Measurements from ENCODE around the gene UQCC2. TPM values are rescaled to one million over a fixed set of nuclear protein-coding genes. Genes with fewer than 3 reads are reported as not detected.

UQCC2 gene
- polyA plus RNA-seq, 1 donor from 2014 or later: 45.2 TPM

DNA sequence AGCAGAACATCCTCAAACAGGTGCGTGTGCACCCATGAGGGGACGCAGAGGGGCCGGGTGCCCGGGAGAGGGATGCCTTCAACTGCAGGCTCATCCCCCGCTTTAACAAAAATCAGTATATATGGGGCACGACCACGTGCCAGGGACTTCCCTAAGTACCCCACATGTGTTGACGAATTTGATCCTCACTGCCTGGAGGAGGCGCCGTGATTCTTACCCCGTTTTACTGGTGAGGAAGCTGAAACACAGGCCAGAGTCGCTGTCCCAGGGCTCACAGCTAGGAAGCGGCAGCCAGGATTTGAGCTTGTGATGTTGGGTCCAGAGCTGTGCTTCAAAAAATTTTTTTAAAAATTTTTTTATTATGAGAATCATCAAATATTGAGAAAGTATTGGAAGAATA is 45.5 kb downstream of the UQCC2 start:
- peaks cover 0 to 15% (median 12%) of the 10 kb centered on the region in 3 donors for H3K4me1 Mint-ChIP-seq
- H3K27ac Mint-ChIP-seq: no peak overlapping the region
- H3K27me3 Mint-ChIP-seq: no peaks in the 10 kb centered on the region
- peaks cover 12% of the 10 kb centered on the region for H3K36me3 Mint-ChIP-seq
- H3K9me3 Mint-ChIP-seq: no peaks in the 10 kb centered on the region
- H3K4me3 Mint-ChIP-seq: no peak overlapping the region

GRCh38 chr6:33664506-33665057 is 46.9 kb downstream of the UQCC2 start:
- no peak overlapping the region for H3K4me3 Mint-ChIP-seq
- no peaks in the 10 kb centered on the region for H3K27me3 Mint-ChIP-seq
- H3K27ac Mint-ChIP-seq: no peak overlapping the region
- H3K4me1 Mint-ChIP-seq: peaks cover 0 to 14% (median 11%) of the 10 kb centered on the region in 3 donors
- H3K9me3 Mint-ChIP-seq: no peaks in the 10 kb centered on the region
- peaks cover 11% of the 10 kb centered on the region for H3K36me3 Mint-ChIP-seq

- Mint-ChIP-seq H3K27ac (no peak overlapping the region), H3K27me3 (no peaks in the 10 kb centered on the region), H3K36me3 (peaks cover 7% of the 10 kb centered on the region), H3K4me3 (no peak overlapping the region), H3K4me1 (peaks cover 0 to 7% (median 6%) of the 10 kb centered on the region in 3 donors), H3K9me3 (no peaks in the 10 kb centered on the region)
Observed at GRCh38 chr6:33663727-33664449, 47.6 kb downstream of the UQCC2 start.

- Mint-ChIP-seq H3K36me3 (peaks cover 1% of the 10 kb centered on the region), H3K4me3 (no peak overlapping the region), H3K9me3 (no peaks in the 10 kb centered on the region), H3K27ac (no peak overlapping the region), H3K4me1 (peaks cover 0 to 2% (median 0%) of the 10 kb centered on the region in 3 donors), H3K27me3 (no peaks in the 10 kb centered on the region)
Observed at GRCh38 chr6:33663028-33663427, 48.5 kb downstream of the UQCC2 start.

- Mint-ChIP-seq H3K27me3 (no peaks in the 10 kb centered on the region), H3K4me3 (no peak overlapping the region), H3K27ac (no peak overlapping the region), H3K36me3 (no peaks in the 10 kb centered on the region), H3K4me1 (no peaks in the 10 kb centered on the region), H3K9me3 (no peaks in the 10 kb centered on the region)
Observed at GRCh38 chr6:33662318-33662717, 49.2 kb downstream of the UQCC2 start.

- H3K4me1 Mint-ChIP-seq: no peaks in the 10 kb centered on the region
- no peaks in the 10 kb centered on the region for H3K27me3 Mint-ChIP-seq
- H3K9me3 Mint-ChIP-seq: no peaks in the 10 kb centered on the region
- no peaks in the 10 kb centered on the region for H3K36me3 Mint-ChIP-seq
- no peak overlapping the region for H3K4me3 Mint-ChIP-seq
- H3K27ac Mint-ChIP-seq: no peak overlapping the region
Observed at GRCh38 chr6:33661106-33661838, 50.2 kb downstream of the UQCC2 start.

GRCh38 chr6:33659986-33660385 is 51.5 kb downstream of the UQCC2 start:
- Mint-ChIP-seq H3K27ac (peak overlapping the region in 1 of 3 donors; percentile 59), H3K9me3 (no peaks in the 10 kb centered on the region), H3K27me3 (no peaks in the 10 kb centered on the region), H3K4me3 (no peak overlapping the region), H3K36me3 (no peaks in the 10 kb centered on the region), H3K4me1 (peaks cover 0 to under 1% (median 0%) of the 10 kb centered on the region in 3 donors)

DNA sequence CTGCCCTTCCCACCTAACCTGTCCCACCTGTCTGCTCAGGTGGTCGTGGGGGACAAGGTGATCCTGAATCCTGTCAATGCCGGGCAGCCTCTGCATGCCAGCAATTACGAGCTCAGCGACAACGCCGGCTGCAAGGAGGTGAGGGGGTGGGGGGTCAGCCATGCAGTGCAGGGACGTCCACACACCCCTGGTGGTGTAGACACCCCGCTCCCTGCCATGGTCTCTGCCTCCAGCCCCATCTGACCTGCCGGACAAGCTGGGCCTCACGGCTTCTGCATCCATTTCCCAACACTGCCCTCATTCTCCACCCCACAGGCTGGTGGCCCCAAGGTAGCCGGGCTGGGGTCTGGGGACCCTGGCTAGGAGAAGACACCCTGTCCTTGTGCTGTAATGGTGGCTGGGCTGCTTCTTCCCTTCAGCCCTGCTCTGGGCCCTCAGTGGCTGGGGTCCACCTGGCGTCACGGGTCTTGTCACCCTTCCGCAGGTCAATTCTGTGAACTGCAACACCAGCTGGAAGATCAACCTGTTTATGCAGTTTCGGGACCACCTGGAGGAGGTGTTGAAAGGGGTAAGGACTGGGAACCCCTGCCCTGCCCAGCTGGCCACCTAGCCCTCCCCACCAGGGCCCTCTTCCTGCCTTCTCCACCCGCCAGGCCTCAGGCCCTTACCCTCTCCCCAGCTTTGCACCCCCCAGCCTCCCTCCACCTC is 52.4 kb downstream of the UQCC2 start:
- H3K36me3 Mint-ChIP-seq: no peaks in the 10 kb centered on the region
- H3K27ac Mint-ChIP-seq: no peak overlapping the region
- no peak overlapping the region for H3K4me3 Mint-ChIP-seq
- no peaks in the 10 kb centered on the region for H3K27me3 Mint-ChIP-seq
- H3K9me3 Mint-ChIP-seq: no peaks in the 10 kb centered on the region
- peaks cover 0 to 4% (median 0%) of the 10 kb centered on the region in 3 donors for H3K4me1 Mint-ChIP-seq

GRCh38 chr6:33656844-33657243 is 54.7 kb downstream of the UQCC2 start:
- no peaks in the 10 kb centered on the region for H3K9me3 Mint-ChIP-seq
- no peak overlapping the region for H3K4me3 Mint-ChIP-seq
- no peak overlapping the region for H3K27ac Mint-ChIP-seq
- no peaks in the 10 kb centered on the region for H3K36me3 Mint-ChIP-seq
- peaks cover 0 to 4% (median 2%) of the 10 kb centered on the region in 3 donors for H3K4me1 Mint-ChIP-seq
- H3K27me3 Mint-ChIP-seq: no peaks in the 10 kb centered on the region

DNA sequence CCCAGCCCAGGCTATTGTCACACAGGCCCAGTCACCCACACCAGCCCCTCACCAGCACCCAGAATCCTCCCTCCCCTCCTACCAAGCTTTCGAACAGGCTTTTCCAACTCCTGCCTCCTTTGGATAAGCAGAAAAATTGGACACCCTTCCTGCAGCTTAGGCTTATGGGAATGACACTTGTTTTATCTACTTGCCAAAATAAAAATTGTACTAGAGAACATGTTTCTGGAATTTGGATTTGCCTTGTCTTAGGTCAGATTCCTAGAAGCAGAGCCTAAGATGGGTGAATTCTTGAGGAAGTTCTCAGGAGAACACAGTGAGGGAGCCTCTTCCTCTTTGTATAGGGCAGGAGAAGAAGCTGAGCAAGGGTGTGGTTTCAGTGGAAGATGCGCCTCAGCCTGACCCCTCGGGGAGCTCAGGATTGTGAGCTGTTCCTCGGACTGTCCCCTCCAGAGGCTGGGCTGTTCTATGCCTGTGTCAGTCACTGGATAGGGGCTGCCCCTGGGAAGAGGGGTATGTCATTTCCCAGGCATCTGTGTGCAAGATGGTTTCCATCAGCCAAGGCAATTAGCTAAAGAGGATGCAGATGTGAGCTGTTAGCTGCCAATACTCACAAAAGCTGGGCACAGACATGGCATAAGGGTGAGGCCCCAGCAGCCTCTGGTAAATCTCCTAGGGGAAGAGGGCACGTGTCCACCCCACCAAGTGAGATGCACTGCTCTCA is 56.5 kb downstream of the UQCC2 start:
- H3K4me1 Mint-ChIP-seq: peaks cover 2 to 4% (median 4%) of the 10 kb centered on the region in 3 donors
- H3K4me3 Mint-ChIP-seq: no peak overlapping the region
- H3K9me3 Mint-ChIP-seq: no peaks in the 10 kb centered on the region
- H3K36me3 Mint-ChIP-seq: no peaks in the 10 kb centered on the region
- no peaks in the 10 kb centered on the region for H3K27me3 Mint-ChIP-seq
- H3K27ac Mint-ChIP-seq: peak overlapping the region in 1 of 3 donors; percentile 47

DNA sequence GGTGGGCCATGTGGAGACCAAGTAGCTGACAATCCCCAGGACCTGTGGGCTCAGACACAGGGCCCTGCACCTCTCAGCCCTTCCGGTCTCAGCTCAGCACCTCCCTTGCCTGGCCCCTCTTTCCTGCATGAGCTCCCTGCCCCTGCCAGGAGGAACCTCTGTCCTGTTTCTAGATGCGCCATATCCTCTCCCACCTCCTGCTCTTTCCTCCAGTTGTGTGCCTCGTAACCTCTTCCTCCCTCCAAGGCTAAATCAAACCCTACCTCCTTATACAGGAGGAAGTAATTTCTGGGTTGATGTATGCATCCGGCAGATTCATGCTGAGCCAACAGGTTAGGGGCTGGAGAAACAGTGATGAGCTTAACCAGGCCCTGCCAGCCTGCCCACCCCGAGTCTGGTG is 59.5 kb downstream of the UQCC2 start:
- no peaks in the 10 kb centered on the region for H3K27me3 Mint-ChIP-seq
- peaks cover 4% of the 10 kb centered on the region for H3K36me3 Mint-ChIP-seq
- peak overlapping the region in 1 of 3 donors; percentile 78 for H3K27ac Mint-ChIP-seq
- peaks cover 4 to 8% (median 5%) of the 10 kb centered on the region in 3 donors for H3K4me1 Mint-ChIP-seq
- no peaks in the 10 kb centered on the region for H3K9me3 Mint-ChIP-seq
- H3K4me3 Mint-ChIP-seq: no peak overlapping the region

DNA sequence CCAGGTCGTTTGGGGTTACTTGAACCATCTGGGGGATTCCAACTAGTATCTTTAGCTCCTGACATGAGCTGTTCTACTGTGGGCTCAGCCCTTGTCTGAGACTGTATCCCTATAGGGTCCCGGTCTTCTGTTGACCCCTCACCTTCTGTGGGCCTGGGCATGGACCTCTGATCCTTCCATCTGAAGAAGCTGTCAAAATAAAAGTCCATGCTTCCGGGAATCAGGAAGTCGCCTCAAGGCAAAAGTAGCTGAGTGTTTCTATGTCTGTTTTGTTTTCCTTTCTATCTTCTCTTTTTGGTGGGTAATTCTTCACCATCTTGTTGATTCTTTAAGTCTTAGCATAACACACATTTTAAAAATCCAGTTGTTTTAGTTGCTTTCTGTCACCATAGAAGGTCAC is 60.1 kb downstream of the UQCC2 start:
- no peak overlapping the region for H3K4me3 Mint-ChIP-seq
- H3K4me1 Mint-ChIP-seq: peaks cover 4 to 8% (median 5%) of the 10 kb centered on the region in 3 donors
- H3K27ac Mint-ChIP-seq: peak overlapping the region in 1 of 3 donors; percentile 78
- H3K36me3 Mint-ChIP-seq: peaks cover 4% of the 10 kb centered on the region
- H3K9me3 Mint-ChIP-seq: no peaks in the 10 kb centered on the region
- H3K27me3 Mint-ChIP-seq: no peaks in the 10 kb centered on the region

Data from IgD-negative memory B cell (primary cell).